Kidney glomerular epithelial cell (primary cell): Measurements from ENCODE around the gene CDK6.

Source experiments
- DNase-seq: peaks from one replicate; lab custom pipeline; 2025; lab: John Stamatoyannopoulos, UW

Gene CDK6

GRCh38 chr7:92586841-92587240 is 249.5 kb downstream of the CDK6 start:
- DNase-seq, result no peak

DNA sequence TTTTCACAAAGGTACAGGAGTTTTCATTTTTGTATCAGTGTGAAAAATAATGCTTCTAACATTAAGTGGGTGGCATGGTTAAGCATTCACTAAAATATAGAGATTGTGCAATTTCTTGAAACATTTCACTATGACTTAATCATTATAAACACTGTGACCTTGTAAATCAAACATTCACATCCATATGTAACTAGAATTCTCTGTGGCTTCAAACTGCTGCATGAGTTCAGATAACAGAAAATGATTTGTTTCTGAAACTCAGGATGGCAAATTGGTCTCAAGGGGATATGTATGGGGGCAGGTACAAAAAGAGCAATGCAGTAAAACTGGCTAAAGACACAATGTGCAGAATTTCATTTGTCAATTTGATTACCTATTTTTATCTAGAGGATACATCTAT is 250.0 kb downstream of the CDK6 start:
- no peak for DNase-seq

GRCh38 chr7:92584953-92585352 is 251.4 kb downstream of the CDK6 start:
- DNase-seq, result no peak

DNA sequence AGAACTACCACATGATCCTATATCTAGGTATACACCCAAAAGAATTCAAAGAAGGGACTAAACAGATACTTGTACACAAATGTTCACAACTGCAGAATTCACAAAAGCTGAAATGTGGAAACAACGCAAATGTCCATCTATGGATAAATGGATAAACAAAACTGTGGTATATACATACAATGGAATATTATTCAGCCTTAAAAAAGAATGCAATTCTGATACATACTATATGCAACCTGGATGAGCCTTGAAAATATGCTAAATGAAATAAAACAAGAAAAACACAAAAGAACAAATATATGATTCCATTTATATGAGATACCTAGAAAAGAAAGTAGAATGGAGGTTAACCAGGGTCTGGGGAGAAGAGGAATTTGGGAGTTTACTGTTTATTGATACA is 253.4 kb downstream of the CDK6 start:
- DNase-seq, result no peak

GRCh38 chr7:92576296-92576695 is 260.1 kb downstream of the CDK6 start:
- DNase-seq, result no peak

DNA sequence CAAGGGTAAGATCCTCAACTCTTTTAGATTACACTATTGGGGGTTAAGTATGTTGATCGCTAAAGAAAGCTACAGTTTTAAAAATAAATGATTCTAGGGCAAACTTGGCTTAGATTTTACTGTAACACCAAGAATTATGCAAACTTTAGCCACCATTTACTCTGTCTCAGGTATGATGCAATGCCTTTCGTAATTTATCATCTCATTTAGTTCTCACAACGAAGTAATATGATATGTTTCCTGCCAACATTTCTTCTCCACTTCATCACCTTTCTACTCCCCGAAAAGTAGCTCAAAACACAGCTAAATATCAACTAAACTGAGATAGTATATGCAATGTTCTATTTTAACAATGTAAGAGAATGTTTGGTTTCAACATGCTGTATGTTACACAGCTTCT is 267.2 kb downstream of the CDK6 start:
- DNase-seq, result no peak

- DNase-seq, result no peak
These were observed 268.9 kb downstream of the CDK6 start for GRCh38 chr7:92567460-92567859.

- no peak for DNase-seq
These were observed 273.0 kb downstream of the CDK6 start for GRCh38 chr7:92563345-92563744.

DNA sequence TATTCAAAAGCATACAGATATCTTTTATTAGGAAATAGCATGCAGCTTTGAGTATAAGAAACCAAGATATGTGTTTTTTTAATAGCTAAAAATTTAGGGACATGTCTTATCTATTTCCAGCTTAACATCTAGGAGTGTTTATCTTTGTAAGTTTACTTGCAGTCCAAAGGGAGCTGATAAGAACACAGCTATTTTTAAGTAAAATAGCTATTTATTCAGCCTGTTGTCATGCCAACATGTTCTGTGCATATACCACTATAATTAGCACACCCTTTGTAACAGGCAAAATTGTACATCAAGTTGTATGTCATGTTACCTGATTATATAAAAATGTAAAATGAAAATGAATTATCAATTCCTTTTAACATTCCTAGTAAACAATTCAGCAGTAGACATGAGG is 275.8 kb downstream of the CDK6 start:
- no peak for DNase-seq

GRCh38 chr7:92557808-92558362 is 278.5 kb downstream of the CDK6 start:
- DNase-seq, result no peak

DNA sequence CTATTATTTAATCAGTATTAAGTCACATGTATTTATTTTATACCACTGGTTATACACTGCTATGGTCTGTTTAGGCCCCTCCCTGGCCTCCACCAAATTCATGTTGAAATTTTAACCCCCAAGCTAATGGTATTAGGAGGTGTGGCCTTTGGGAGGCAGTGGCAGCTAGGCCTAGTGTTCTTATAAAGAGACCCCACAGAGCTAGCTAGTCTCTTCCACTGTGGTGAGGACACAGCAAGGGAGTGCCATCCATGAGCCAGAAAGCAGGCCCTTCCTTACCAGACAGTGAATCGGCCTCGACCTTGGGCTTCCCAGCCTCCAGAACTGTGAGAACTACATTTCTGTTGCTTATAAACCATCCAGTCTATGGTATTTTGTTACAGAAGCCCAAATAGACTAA is 279.1 kb downstream of the CDK6 start:
- DNase-seq, result no peak
